COLO829 (cell line): ENCODE data around the gene MYH6.
A peak's percentile ranks its signal among the peaks of the same experiment; 100 is the strongest.
"Not testable (repeated sequence)": the region's sequence is repeated elsewhere in the genome, so short reads cannot be mapped to it uniquely, and the experiment has no call there.

ENCODE experiments used
- DNase-seq: peaks from one replicate; pipeline ENCODE4 v3.0.0; 2012; ENCODE audit warnings: low spot score

The MYH6 gene

DNA sequence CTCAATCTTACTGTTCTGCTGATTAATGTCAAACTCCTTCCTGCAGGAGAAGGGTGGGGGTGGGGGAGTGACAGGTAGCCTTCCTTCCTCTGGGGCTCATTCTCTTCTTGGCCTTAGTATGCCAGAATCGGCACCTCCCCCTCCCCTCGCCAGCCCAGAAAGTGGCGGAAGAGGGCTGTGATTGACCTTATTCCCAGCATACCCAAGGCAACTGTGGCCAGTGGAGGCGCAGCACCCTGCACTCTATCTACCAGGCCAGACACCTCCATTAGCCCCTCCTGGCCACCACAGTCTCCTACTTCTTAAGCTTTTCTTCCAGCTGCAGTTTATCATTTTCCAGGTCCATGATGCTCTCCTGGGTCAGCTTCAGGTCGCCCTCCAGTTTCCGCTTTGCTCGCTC, 15.5 kb downstream of the MYH6 start:
- no peak for DNase-seq

DNA sequence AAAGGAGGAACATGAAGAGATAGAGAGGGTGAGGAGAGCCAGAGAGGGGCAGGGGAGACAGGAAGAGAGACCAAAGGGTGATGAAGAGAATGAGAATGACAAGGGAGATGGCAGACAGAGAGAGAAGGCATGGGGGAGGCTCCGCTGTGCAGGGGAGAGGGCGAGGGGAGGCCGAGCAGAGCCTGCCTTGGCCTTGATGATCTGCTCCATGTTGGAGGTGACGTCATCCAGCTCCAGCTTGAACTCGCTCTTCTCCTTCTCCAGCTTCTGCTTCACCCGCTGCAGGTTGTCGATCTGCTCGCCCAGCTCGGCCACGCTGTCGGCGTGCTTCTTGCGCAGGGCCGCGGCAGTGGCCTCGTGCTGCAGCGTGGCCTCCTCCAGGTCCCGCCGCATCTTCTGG, 18.2 kb downstream of the MYH6 start:
- DNase-seq: not testable (repeated sequence)

DNA sequence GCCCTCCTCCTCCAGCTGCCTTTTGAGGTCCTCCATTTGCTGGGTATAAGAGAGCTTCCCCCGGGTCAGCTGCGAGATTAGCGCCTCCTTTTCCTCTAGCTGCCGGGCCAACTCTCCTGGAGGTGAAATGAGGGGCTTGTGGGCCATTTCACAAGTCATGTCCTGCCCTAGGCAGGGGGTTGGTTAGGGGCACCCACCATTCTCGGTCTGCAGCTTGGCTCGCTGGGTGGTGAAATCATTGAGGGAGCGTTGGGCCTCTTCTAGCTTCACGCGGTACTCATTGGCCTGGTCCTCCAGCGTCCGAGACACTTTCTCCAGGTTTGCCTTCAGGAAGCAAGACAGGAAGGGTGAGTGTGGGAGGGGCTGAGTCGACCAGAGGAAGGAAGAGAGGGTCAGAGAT, 18.7 kb downstream of the MYH6 start:
- no peak for DNase-seq

DNA sequence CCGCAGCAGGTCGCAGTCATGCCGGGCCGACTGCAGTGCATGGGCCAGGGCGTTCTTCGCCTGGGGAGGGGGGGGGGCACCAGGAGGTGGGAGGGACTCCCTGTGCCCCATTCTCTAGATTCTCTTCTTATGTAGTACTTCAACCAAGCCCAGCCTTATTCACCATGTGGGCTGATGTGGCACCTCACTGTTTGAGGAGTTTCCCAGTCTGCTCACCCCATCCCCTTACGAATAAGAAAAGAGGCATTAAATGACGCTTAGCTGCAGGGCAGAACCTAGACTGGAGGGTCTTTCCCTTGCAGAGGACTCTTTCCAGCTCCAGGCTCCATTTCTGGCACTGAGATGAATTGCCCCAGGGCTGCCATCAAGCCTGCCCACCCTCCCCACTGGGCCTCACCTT, 19.1 kb downstream of the MYH6 start:
- no peak for DNase-seq

DNA sequence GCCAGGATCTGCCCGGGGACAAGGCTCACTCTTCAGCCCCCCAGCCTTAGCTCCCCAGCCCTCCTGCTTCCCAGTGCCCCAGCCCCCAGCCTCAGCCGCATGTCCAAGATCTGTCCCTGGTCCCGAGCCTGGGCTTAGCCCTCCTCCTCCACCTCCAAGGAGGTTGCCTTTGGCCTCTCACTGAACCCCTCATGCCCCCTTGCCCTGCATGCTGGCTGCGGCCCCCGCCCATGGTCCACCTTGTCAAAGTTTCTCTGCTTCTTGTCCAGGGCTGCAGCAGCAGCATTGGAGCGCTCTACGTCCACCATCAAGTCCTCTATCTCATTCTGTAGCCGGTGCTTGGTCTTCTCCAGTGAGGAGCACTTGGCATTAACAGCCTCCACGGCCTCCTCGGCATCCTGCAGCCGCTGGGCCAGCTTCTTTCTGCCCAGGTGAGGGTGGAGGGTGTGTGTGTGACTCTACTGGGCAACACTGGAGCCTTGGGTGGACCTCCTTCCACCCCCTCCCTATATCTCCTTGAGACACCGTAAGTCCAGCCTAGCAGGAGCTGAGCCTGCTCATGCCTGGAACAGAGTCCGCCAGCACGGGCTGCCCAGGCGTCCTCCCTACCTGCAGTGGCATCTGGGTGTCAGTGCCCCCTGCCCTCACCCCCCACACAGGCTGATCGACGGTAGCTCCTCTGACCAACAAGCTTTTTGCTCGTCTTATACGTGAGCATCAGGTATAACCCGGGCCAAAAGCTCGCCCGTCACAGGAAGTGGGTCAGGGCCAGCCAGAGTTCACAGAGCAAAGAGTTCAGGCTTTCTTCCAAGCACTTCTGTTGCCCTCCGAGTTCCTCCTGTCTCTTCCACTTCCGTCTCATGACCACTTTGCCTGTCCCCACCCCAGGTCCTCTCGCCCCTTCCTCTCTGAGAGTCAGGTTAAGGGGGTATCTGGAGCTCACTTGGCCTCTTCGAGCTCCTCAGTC, 19.9 kb downstream of the MYH6 start:
- DNase-seq: no peak

DNA sequence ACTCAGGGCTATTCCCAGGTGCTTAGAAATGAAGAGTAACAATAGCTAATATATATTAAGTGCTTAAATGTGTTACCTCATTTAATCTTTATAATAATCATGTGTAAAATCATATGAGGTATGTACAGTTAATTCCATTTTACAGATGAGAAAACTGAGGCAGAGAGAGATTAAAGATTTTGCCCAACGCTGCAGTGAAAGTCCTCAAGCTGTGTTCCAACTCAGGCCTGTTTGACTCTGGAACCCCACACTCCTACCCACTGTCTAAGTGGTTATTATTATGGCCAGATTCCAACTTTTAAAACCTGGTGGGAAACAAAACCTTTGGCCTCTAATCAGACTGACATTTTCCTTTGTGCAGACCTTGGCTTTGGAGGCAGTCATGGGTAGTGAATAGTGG, 21.1 kb downstream of the MYH6 start:
- no peak for DNase-seq

DNA sequence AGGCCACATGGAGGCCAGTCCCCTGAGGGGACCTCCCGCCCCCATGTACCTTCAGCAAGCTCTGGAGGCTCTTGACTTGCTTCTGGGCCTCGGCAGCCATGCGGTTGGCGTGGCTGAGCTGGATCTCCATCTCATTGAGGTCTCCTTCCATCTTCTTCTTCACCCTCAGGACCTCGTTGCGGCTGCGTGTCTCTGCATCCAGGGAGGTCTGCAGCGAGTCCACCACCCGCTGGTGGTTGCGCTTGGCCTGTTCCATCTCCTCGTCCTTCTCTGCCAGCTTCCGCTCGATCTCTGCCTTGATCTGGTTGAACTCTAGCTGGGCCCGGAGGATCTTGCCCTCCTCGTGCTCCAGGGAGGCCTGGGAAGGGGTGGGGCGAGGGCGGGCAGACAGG, 21.8 kb downstream of the MYH6 start:
- DNase-seq: not testable (repeated sequence)

DNA sequence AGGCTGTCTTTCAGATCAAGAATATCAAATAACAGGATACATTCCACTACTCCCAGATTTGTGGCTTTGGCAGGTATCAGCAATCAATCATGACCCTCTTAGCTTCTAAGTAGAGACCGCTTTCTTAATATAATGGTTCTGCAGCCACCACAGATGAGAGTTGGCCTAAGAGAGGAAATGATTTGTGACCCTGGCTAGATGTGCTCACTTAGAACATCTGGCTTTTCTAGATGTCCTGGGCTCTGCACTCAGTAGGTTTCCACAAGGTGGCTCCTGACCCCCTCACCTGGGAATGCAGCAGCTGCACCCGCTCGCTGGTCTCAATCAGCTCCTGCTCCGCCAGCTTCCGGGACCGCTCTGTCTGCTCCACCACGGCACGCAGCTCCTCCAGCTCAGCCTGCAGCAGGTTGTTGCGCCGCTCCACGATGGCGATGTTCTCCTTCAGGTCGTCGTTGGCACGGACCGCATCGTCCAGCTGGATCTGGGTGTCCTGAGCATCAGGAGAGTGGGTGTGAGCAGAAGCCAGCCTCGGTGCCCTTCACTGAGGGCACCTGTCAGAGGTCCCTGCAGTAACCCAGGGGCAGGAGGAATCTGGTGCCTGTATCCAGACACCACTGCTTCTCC, 22.3 kb downstream of the MYH6 start:
- DNase-seq: no peak

DNA sequence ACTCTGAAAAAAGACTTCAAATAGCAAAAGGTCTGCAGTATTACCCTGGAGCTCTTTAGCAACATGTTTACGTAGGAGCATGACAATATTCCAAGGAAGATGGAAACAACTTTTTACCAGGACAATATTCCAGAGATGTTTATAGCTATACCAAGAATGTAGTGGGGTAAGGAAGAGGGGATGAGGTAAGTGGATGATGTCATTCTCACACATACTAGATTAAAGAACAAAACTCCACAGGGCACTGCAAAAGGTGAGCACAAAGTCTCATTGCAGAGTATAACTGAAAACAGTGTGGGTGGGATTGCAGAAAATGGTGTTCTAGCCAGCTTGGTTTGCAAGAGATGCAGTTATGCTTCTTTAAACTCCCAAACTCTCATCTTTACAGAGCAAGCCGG, 22.8 kb downstream of the MYH6 start:
- no peak for DNase-seq

DNA sequence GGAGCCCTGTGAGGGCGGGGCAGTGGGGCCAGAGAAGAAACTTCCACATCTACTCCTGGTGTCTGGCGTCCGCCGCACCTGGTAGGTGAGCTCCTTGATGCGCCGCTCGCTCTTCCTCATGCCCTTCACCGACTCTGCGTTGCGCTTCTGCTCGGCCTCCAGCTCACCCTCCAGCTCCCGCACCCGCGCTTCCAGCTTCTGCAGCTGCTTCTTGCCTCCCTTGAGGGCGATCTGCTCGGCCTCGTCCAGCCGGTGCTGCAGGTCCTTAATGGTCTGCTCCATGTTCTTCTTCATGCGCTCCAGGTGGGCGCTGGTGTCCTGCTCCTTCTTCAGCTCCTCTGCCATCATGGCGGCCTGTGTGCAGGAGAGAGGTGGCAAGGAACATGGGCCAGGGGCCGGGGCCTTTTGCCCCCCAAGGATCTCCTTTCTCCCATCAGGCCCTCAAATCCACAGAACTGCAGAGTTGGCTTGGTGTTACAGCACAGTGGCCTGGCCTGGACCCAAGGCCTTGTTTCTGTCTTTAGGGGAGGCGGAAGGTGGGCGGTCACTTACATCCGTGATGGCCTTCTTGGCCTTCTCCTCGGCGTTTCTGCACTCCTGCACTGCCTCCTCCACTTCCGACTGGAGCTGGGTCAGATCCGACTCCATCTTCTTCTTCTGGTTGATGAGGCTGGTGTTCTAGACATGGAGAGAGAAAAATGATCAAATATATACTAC, 23.6 kb downstream of the MYH6 start:
- DNase-seq: no peak

DNA sequence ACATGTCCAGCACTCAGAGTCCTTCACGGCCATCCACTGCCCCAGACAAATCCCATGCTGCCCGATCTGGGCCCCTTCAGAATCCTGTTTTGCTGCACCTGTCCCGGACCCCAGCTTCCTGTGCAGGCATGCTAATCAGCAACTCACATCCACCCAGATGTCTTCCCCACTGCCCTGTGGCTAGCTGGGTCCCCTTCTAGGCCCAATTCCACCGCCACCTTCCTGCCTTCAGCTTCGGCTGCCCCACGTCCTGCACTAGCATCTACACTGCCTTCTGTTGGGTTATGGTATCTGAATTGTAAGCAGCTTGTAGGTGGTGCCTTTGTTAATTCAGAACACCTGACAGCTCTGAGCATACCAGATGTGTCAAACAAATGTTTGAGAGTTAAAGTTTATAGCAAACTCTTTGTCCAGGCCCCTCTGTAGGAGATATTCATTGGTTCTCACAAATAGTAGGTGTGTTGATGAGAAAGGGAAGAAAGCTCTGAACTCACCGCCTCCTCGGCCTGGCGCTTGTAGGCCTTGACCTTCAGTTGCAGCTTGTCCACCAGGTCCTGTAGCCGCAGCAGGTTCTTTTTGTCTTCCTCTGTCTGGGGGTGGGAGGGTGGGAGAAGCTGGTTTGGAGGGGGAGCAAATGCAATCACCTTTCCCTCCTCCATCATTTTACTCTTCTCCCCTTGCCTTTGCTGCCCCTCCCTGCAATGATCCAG, 25.2 kb downstream of the MYH6 start:
- DNase-seq: no peak

DNA sequence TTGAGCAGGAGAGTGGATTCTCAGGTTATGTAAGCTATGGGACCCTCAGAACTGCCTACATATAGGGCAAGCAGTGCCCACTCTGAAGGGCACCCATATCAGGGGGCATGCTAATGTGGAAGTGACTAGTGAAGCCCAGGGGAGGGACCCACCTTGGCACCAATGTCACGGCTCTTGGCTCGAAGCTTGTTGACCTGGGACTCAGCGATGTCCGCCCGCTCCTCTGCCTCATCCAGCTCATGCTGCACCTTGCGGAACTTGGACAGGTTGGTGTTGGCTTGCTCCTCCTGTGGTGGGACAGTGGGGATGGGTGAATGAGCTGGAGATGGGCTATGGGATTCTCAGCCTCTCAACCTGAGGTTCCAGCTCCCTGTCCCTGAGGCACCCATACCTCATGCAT, 25.8 kb downstream of the MYH6 start:
- DNase-seq: no peak

DNA sequence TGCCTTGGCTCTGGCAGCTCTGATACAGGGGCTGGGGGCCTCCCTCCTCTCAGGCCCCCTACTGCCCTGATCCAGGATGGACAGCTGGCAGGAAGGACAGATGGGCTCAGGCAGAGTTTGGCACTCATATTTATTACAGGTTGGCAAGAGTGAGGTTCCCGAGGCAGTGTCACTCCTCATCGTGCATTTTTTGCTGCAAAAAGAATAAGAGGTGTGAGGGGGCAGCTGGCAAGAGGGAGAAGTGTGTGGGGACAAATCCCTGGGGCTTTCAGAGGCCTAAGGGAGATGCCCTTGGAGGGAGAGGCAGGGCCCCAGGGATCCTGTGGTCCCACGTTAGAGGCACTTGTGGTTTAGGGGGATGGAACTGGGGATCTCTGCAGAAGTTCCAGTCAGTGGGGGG, 26.2 kb downstream of the MYH6 start:
- DNase-seq: no peak

DNA sequence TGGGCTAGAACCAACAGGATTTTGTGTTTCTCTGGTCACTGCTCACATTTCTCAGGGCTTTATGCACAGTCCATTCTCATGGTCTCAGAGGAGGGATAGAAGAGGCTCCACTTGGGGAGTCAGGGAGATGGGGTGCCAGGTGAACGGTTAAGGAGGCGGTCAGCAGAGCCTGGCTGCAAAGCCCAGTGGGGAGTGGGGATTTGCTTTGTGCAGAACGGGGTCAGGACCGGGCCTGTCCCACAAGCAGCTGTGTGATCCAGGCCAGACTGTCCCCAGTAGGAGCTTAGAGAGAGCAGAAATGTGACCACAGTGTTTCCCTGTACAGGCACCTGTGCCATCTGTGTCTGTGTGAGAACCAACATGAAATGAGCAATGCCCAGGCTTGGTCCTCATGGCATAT, 27.1 kb downstream of the MYH6 start:
- no peak for DNase-seq

DNA sequence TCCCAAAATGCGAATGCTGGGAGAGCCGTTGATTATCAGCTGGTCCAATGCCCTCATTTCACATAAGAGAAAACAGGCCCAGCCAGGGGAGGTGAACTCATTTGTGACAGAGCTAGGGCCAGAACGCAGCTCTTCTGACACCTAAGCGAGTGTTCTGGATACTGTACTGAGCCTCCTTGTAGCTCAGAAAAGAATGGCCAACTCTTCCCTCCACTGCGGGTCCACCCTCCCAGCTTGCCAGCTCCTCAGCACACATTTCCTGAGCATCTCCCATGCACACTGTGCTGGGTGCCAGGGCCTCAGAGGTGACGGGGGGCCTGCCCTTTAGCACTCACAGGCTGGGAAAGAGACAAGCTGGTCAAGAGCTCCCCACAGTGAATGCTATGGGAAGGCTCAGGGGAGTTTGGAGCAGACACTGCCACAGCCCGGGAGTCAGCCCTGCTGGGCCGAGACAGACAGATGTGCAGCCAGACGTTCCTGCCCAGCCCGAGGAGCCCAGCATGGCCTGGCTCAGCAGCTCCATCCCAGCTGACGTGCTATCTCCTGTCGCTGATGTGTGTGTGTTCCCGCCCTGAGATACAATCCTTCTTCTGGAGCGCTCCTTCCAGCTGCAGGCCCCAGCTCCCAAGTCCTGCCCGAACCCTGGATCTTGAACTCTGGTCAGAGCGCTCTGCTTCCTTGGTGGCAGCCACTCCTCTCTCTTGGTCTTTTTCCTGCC, 27.7 kb downstream of the MYH6 start:
- DNase-seq: no peak

DNA sequence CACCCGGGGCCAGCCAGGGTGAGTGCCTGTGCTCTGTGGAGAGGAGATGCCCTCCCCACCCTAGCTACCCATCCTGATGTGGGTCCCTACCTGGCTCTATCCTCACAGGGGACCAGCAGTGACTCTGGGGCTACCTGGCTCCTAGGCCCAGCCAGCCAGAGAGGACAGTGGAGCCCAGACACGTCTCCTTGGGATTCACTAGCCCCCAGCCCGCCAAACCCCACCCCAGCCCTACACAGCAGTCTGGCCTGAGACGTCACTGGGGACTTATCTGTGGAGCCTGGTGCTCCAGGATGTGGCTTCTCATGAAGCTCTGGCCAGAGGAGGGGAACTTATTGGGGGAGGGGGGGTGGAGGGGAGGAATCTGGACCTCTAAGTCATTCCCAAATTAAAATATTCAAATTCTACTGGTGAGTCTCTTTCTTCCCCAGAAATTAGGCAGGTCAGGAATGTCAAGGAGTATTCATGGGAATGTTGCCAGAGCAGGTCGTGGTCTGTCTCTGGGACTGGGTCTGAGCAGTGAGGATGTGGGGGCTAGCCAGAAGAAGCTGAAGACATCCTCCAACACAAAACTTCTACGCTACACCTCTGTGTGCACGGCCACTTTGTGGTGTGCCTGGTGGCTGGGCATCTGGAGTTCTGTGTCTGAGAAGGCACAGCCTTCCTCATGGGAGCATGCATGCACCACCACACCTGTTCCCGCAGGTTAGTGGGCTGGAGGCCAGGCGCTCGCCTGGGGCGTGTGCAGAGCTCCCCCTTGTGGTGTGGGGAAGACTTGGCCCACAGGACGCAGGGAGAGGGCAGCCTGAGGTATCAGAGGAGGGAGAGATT, 28.5 kb downstream of the MYH6 start:
- DNase-seq: peak; percentile 45

DNA sequence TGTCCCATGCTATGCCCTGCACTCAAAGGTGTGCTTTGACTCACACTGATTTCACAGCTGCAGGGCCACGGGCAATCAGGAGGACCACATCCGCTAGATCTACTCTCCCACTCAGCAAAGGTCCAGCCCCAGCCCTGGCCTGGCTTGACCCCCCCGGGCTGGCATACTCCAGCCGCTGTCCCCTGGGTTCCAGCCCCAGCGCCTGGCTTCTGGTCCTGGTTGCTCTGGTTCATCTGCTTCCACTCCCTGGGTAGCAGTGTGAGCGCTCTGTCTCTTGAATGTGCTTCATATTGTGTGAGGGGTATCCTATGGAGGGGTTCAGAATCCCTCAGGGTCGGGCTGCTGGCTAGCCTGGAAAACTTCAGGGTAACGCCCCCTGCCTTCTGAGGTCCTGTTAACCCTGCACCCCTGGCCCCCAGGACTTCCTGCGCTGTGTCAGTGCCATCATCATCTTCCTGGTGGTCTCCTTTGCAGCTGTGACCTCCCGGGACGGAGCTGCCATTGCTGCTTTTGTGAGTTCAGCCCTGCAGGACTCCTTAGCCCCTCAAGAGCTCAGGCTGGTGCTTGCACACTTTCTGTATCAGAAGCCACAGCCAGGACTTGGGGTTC, 29.4 kb downstream of the MYH6 start:
- DNase-seq: no peak

DNA sequence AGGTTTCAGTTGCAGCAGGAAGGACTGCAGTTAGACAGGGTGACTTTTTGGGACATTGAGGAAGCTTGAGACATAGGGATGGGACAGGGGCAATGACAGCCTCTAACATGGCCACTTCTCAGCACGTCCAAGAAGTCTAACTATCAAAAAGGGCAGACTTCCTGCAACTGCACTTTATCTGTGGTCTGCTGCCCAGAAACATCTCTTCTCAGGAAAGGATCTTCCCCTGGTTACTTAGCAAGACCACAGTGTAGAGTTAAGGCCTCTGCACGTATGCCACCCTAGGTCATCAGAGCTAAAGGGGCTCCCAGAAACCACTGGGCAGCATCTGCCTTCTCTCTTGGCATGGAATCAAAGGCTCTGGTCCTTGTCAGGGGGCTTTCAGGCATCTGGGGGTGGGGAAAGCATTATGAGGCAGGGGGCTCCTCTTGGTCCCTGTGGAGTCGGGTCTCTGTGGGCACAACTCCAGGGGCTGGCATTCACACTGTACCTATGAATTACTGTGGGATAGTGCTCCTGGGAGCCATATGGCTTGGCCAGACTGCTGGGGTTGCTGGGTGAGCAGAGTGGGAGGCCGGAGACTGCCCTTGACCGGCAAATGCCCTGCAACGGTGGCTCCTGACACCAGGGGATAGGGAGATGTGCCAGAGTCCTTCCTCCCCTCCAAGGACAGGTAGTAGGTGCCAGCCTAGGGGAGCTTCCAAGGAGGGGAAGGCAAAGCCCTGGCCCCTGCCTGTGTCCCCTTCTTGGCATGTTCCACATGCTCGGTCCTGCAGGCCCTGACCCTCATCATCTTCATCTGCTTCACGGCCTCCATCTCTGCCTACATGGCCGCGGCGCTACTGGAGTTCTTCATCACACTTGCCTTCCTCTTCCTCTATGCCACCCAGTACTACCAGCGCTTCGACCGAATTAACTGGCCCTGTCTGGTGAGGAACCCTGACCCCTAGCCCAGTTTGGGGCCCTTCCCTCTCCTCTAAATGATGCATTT, 30.2 kb downstream of the MYH6 start:
- no peak for DNase-seq

DNA sequence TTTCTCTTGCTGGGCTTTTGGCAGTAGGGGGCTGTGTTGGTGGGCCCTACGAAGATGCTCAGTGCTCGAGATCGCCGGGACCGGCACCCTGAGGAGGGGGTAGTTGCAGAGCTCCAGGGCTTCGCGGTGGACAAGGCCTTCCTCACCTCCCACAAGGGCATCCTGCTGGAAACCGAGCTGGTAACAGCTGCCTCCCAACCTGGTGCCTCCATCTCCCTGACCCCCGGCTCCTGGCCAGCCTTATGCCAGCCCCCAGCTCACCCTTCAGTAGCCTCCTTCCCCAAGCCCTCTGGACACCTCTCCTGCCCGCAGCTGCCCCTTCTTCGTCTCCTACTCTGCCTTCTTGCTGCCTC, 30.9 kb downstream of the MYH6 start:
- no peak for DNase-seq
